ENCODE measurements around the gene CTTN.
A peak's percentile ranks its signal among the peaks of the same experiment; 100 is the strongest.
"Not testable (repeated sequence)": the region's sequence is repeated elsewhere in the genome, so short reads cannot be mapped to it uniquely, and the experiment has no call there.

Gene CTTN

GRCh38 chr11:70429724-70430521 lies 31.6 kb downstream of the CTTN start:
- no peak for DNase-seq

DNA sequence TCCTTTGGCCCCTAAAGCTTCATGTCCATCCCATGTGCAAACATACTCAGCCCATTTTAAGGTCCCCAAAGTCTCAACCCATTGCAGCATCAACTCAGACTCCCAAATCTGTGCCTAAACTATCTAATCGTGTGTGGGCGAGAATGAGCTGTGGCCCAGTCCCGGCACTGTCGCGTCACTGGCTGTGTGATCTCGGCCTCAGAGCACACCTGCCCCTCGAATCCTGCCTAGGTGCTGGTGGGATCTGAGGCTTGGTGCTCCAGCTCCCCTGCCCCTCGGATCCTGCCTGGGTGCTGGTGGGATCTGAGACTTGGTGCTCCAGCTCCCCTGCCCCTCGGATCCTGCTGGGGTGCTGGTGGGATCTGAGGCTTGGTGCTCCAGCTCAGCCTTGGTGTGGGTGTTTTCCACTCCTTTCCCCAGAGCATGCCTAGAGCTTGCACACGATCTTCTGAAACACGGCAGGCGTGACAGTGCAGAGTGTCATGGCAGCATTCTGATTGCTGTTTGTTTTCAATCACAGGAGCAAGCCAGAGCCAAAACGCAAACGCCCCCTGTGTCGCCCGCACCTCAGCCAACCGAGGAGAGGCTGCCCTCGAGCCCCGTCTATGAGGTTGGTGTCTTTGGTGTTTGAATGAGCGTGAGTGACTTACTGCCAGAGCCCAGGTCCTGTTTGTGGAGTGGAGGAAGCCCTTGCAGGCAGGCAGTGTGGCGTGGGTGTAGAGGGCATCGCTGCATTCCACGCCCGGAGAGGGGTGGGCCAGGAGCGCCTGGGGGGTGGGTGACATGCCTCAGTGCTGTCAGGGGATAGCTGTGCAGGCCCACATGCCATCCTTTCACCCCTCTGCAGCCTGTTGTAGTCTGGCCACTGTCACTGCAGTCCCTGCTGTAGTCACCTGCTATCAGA lies 32.6 kb downstream of the CTTN start:
- DNase-seq = no peak

DNA sequence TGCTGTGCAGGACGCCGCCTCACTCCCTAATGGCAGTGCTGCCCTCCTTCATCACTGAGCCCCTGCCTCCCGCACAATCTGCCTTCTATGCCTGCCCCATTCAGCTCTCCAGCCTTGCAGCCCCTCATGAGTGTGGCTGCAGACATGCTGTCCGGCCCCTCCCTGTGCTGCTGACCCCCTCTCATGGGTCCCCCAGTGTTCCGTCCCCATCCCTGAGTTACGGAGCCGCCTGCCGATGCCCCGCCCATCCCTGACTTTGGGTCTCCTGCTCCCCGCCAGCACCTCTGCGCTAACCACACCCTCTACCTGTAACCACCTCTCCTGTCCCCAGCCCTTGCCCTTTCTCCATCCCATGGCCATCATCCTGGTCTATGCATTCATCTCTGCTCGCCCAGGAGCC lies 33.3 kb downstream of the CTTN start:
- DNase-seq = no peak

- DNase-seq = no peak
Measured at GRCh38 chr11:70432065-70432464, 33.7 kb downstream of the CTTN start.

DNA sequence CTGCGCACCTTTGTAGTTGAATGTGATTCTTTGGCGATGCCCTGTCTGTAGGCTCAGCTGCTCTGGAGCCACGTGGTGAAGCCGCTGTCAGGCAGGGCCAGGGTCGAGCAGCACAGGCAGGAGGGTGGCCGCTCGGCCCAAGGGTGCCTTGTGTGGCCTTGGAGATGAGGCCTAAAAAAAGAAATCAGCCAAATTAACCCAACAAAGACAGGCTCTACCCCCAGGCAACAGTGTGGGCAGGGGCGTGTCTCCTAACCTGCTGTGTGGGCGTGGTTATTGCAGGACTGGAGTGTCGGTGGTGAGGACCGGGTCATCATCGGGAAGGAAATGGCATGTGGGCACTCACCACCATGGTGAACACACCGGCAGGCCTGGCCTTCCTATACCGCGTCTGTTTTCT lies 34.3 kb downstream of the CTTN start:
- DNase-seq = no peak

DNA sequence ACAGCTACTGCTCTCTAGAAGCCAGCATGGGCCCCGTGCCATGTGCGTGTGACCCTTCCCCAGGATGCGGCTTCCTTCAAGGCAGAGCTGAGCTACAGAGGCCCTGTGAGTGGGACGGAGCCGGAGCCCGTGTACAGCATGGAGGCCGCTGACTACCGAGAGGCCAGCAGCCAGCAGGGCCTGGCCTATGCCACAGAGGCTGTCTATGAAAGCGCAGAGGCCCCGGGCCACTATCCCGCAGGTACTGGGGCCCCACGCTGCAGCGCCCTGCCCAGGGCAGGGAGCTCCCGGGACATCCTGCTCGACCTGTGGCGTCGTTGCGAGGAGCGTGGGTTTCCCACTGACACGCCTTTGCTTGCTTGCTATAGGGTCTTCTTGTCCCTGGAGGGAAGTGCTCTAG lies 34.7 kb downstream of the CTTN start:
- no peak for DNase-seq

DNA sequence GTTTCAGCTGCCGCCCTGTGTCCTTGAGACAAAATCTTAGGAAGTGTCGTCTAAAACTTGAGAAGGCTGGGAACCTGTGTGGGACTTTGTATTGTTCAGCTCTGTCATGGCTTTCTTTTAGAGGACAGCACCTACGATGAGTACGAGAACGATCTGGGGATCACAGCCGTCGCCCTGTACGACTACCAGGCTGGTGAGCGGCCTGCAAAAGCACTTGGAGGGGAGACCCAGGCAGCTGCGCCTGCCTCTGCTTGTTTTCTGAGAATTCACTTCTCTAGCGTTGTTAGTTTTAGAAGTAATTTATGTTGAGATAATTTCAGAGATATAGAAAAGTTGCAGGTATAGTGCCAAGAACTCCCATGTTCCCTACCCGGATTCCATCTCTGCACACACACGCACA lies 35.2 kb downstream of the CTTN start:
- no peak for DNase-seq

DNA sequence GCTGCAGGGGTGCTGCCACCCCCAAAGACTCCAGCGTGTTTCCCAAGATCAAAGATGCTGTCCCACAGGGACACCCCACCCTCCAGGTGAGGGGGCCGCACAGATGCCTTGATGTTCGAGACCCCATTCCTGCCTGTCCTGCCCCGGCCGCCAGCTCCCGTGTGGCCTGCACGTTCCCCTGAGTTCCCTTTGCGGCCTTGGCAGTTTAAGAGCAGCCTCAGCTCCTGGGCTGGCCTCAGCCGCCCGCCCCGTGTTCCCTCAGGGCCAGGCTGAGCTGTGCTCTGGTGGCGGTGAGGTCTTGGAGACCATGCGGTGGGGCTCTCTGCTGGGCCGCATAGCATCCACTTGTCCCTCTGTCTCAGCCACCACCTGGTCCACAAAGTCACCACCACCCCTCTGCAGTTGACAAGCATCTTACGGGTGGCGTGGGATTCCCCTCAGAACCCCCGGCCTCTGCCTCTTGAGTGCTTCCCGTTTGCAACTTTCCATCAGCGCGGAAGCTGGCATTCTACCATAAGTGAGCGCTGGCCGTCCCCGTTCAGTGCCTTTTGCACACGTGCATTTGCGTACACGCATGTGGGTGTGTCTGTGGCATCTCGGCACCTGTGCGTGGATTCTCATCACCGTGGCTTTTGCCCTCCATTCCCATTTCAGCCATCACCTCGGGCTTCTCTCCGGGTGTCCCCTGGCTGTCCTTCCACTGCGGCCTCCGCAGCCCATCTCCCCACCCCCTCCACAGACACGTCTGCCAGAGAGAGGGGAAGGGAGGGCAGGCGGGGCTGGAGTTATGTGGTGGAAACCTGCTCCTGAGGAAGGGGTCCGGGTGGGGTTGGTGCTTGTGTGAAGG lies 35.9 kb downstream of the CTTN start:
- no peak for DNase-seq

DNA sequence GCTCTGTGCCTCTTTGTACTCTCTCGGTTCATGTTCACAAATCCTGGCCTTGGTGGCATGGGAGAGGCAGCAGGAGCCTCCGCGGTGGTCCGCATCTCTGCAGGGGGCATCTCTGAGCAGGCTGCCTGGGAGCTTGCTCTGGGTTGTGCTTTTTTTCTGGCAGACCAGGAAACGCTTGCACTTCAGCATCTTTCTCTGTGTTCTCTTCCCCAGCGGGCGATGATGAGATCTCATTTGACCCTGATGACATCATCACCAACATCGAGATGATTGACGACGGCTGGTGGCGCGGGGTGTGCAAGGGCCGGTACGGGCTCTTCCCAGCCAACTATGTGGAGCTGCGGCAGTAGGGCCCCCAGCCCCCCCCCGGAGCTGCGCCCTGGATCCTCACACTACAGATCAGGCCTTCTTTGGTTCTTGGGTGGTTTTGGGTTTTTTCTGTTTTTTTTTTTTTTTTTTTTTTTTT lies 36.5 kb downstream of the CTTN start:
- DNase-seq = no peak

DNA sequence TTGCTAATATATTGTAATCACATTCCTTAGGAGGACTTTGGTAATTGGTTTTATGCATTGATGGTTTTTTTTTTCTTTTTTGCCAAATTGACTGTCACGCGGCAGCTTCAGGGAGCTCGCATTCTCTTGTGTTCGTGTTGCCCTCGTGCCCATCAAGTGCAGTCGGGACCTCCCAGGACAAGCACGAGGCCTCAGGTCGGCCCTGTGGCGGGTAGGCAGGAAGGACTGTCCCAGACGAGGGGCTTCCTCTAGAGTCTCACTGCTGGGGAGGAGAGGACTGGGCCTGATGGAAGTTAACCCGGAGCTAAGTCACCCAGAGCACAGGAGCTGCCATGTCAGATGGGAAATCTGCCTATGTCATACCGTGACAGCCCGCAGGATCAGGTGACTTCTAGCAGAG lies 37.0 kb downstream of the CTTN start:
- DNase-seq = no peak

DNA sequence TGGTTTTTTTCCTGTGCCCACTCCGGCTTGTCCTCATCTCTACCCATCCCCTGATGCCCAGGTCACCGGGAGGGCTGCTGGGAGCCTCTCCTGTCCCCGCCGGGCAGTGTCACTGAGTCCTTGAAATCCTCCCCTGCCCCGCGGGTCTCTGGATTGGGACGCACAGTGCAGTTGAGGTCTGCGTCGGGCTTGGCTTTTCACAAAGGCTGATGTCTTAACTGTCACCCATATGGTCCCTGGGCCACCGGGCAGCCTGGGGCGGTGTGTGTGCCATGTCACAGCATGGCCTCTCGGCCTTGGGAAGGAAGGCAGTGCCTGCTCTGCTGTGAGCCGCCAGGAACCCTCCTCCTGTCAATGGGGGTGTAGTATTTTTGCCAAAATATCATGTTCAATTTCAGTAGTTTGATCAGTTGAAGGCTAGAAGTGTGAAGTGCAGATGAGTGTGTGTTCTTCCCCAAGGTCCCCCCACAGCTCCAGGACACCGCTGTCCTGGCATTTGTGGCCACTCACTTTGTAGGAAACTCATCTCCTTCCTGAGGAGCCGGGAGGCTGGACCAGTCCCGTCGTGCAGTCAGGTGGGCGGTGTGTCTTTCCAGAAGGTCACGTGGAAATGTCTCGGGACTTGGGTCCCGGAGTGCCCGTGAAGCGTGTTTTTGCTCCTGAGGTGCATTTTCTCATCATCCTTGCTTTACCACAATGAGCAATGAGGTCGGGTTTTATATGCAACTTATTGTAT lies 37.6 kb downstream of the CTTN start:
- DNase-seq = no peak

DNA sequence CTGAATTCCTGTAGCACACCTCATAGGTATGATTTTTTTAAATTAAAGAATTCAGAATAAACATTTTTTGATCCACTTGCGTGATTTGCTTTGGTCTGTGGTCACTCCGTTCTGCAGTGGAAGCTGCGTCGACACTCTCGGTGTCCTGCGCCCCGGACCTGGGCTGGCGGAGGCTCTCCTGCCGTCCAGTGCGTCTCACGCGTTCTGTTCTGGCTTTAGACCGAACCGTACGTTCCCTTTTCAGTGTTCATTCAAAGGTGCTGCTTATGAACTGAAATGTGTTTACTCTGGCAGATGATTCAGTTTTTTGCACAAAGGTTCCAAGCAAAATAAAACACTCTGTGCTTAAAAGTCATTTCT lies 38.2 kb downstream of the CTTN start:
- no peak for DNase-seq

GRCh38 chr11:70437111-70437784 lies 38.9 kb downstream of the CTTN start:
- no peak for DNase-seq

DNA sequence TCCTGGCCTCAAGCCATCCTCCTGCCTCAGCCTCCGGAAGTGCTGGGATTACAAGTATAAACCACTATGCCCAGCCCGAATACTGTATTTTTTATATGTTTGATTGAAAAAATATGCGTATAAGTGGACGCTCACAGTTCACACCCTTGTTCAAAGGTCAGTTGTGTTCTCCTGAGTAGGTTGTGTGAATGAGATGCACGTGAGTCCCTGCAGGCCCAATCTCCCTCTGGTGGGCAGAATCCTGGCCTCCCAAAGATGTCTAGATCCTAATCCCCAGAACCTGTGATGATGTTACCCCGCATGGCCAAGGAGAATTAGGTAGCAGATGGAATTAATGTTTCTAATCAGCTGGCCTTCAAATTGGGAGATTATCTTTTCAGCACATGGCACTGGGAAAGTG lies 41.9 kb downstream of the CTTN start:
- no peak for DNase-seq

DNA sequence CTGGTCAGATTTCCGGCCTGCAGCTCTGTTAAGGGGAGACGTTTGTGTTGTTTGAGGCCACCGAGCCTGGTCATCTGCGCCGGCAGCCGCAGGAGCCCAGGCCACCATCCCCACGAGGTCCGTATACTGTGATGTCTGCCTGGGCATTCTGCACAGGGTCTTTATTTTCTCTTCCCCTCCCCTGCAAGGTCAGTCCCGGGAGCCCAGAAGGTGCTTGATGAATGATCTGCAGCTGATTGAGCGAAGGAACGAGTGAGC lies 45.4 kb downstream of the CTTN start:
- no peak for DNase-seq

GRCh38 chr11:70445091-70445490 lies 46.8 kb downstream of the CTTN start:
- DNase-seq = no peak

- no peak for DNase-seq
Measured at GRCh38 chr11:70445605-70446004, 47.3 kb downstream of the CTTN start.

DNA sequence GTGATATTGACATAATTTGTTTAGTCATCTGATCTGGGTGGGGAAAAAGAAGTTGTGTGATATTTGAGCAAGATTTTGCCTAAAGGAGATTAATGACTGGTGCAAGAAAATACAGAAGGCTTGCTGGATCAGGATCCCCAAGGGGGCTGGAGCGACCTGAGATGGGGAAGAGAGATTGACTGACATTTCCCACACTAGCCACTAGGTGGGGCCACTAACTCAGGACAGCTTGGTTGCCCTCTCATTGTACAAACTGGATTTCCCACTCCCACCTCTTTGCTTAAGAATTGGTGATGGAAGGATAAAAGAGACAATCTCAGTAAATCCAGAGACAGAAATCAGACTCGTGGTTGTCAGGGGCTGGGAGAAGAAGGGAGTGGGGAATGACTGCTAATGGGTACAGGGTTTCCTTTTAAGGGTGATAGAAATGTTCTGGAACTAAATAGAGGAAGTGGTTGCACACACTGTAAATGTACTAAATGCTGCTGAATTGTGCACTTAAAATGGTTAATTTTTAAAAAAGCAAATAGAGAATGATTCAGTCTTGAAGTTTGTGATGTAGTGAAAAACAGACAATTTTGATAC lies 50.7 kb downstream of the CTTN start:
- peak; percentile 47 for DNase-seq

DNA sequence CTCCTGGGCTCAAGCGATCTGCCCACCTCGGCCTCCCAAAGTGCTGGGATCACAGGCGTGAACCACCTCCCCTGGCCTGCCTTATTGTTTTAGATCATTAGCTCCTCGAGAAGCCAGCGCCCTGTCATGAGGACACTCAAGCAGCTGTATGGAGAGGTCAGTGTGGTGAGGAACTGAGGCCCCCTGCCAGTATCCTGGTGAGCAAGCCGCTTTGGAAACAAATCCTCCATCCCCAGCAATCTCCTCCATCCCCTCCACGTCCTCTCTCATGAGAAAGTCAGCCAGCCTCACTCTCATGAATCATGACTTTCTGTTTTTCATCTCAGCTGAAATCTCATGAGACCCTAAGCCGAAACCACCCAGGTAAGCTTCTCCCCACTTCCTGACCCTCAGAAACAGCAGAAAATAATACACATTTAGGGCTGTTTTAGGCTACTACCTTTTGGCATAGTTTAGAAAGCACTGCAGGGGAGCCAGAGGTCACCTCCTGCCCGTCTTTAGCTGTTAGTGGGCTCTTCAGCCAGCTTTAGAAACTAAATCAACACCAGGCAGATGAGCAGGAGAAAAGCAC lies 56.0 kb downstream of the CTTN start:
- no peak for DNase-seq

GRCh38 chr11:70454811-70455210 lies 56.5 kb downstream of the CTTN start:
- not testable (repeated sequence) for DNase-seq

DNA sequence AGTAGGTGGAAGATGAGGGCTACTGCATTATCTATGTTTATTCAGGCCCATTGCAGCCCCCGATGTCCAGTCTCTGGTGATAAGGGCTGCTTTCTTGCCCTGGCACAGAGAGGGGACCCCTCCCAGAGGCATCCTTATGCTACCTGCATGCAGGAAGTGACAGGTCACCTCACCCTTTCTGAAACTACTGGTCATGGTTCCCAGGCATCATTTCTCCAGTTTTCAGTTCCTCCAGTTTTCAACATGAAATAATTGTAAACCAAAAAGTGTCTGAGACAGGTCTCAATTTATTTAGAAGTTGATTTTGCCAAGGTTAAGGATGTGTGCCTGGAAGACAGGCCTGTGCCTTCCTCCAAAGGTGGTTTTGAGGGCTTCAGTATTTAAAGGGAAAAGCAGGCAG lies 57.0 kb downstream of the CTTN start:
- DNase-seq = no peak
